Stimulated activated CD4-positive, alpha-beta T cell treated with anti-CD3 and anti-CD28 coated beads, Interleukin-1b, Interleukin-23, amount 100 ng/mL, for 1 hour (primary cell): ENCODE data around the gene RNF40.
"Not testable (repeated sequence)": the region's sequence is repeated elsewhere in the genome, so short reads cannot be mapped to it uniquely, and the experiment has no call there.

Experiments
- DNase-seq, 2 donors: peaks; one replicate each; pipeline ENCODE4 v3.0.0-alpha.2; 2020; ENCODE audit warnings: low read depth in 2 of 2

Gene RNF40

DNA sequence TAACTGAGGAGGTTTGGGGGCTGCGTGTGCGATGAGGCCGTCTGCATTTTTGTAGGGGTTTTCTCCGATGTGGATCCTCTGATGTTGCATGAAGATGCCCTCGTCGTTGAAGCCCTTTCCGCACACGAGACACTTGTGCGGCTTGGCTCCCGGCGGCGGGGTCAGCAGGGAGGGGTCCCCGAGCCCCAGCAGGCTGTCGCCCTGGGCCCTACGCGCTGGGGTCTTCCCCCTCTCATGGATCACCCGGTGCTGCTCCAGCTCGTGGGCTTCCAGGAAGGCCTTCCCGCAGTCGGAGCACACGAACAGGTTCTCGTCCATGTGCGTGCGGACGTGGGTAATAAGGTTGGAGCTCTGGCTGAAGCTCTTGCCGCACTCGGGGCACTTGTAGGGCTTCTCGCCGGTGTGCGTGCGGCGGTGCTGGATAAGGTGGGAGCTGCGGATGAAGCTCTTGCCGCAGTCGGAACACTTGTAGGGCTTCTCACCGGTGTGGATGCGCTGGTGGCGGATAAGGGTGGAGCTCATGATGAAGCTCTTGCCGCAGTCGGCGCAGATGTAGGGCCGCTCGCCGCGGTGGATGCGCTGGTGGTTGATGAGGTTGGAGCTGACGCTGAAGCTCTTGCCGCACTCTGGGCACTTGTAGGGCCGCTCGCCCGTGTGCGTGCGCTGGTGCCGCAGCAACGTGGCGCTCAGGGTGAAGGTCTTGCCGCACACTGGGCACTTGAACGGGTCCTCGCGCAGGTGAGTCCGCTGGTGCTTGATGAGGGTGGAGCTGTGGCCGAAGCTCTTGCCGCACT, 20.6 kb downstream of the RNF40 start:
- DNase-seq, result no peak

DNA sequence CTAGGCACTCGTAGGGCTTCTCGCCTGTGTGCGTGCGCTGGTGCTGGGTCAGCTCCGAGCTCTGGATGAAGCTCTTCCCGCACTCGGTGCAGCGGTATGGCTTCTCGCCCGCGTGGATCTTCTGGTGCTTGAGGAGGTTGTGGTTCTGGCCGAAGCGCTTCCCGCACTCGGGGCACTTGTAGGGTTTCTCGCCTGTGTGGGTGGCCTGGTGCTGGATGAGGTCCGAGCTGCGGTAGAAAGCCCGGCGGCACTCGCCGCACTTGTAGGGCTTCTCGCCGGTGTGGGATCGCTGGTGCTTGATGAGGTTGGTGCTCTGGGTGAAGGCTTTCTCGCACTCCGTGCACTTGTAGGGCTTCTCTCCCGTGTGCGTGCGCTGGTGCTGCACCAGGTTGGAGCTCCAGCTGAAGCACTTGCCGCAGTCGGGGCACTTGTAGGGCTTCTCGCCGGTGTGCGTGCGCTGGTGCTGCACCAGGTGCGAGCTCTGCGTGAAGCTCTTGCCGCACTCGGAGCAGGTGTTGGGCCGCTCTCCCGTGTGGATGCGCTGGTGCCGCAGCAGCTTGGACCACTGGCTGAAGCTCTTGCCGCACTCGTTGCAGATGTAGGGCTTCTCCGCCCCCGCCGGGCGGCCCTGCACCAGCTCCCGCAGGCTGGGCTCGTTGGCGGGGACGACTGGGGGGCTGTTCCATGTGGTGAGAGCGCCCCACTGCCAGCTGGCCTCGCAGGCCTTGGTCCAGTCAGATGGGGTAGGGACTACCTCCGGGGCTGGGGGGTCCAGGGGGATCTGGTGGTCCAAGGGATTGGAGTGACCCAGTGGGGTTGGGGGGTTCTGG, 21.4 kb downstream of the RNF40 start:
- DNase-seq, result no peak

DNA sequence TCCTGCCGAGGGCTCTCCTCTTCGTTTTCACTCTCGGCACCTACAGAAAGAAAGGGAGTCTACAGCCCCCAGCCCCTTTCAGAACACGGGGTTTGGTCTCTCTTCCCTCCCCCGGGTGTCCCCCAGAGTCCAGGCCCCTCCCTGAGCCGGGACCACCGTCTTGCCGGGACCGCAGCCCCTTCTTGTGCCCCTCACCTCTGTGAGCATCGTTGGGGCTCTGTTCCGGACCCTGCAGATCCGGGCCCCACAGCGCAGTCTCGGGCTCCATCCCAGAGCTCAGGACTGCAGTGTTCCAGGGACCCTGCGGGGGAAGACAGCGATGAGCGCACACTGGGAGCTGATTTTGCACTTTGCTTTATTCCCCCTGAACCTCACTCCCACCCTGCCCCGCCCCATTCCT, 22.1 kb downstream of the RNF40 start:
- no peak for DNase-seq

DNA sequence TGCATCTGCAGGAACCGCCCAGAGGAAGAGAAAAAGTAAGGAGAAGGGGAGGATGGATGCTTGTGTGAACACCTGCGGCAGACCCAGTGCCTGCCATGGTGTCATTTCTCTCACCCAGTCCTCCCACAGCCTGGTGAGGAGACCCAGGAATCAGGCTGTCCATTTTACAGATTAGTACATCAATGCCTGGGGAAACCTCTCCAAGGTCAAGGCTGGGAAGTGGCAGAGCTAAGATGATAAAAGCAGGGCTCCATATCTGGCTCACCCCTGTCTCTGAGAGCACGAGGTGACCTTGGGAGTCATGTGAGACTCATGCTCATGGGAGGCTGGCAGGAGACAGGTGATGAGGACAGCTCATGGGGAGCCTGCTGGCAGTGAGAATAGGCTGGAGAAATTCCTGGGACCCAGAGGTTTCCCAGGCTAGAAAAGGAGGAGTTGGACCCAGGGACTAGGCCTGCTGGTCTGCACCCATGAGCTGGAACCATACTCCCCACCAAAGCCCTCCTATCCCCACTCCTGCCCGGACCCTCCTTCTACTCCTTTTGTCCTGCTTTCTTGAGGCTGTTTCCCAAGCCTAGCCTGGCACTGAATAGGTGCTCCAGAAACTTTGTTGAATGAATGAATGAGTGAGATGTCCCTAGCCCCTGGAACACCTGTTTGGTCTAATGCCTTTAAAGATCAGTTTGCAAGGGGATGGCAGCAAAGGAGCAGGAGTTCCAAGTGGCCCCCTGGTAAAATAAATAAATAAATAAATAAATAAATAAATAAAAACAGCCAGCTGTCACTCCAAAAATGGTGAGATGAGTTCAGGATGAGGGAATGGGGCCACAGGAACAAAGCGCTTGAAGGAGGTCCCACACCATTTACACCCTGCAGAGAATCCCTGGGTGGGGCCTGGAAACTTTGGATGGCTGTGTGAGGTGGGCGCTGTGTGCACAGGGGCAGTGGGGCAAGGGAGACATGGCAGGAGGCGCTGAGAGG, 23.3 kb downstream of the RNF40 start:
- no peak for DNase-seq

DNA sequence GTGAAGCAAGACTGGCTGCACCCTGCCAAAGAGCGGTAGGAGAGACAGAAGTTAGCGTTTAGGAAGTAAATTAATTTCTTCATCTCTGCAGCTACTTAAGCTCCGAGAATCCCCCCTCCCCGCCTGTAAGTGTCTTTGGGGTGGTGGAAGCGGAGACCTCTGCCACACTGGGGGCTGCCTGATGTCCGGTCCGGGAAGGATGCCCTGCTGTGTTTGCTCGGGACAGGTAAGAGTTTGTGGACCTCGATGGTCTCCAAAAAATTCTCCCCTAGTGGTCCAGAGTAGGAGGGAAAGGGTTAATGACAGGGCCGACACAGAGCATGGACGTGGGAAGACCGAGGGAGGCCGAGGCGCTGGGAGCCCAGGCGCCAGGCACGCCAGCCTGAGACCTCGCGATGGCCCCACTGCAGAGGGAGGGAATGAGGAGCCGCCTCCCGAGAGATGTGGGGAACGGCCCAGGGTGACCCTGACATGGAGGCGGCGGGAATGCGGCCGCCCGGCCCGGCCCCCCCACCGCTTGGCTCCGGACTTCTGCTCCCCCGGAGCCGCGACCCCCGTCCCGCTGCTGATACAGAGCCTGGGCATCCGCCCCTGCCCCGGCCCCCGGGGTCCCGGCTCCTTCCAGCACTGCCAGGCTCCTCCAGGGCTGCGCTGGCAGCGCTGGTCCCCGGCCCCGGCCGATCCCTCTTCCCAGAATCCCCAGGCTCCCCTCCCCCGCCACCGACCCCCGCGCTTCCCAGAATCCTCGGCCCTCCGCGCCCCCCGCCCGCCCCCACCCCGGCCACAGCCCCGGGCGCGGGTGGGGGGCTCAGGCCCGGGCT, 24.2 kb downstream of the RNF40 start:
- DNase-seq, result no peak

DNA sequence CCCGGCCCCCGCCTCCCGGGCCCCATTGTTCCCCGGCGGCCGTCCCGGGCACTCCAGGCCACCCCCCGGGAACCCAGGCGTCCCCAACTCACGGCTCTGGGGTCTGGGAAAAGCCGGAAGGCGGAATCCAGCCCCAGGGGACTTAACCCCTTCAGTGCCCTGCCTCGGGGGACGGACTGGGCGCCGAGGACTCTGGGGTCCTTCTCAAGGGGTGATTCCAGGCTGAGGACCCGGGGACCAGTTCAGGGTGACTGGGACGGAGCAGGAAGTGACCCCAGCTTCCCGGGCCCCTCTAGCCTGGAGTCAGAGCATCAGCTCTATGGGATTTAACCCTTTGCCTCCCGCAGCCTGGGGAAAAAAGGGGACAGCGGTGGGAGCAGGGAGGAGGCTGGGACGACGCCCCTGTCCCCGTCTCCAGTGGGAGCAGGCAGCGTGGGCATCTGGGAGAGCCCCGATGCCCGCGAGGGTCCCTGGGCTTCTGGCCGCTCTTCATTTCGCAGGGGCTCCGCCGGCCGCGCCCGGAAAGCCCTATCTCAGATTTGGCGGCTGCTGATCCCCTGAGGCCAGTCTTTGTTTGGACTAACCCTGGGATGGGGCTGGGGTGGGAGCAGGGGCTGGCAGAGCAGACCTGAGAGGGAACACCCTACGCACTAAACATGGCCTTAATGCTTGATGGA, 25.0 kb downstream of the RNF40 start, which contains the start of gene ZNF629:
Gene ZNF629 (minus strand): TSS at position 270 of the 677 bp plus-strand sequence. CDS start 2,723 bp downstream, outside the sequence.
- no peak for DNase-seq

- DNase-seq, result no peak
Observed at GRCh38 chr16:30787613-30788378, 25.7 kb downstream of the RNF40 start.

DNA sequence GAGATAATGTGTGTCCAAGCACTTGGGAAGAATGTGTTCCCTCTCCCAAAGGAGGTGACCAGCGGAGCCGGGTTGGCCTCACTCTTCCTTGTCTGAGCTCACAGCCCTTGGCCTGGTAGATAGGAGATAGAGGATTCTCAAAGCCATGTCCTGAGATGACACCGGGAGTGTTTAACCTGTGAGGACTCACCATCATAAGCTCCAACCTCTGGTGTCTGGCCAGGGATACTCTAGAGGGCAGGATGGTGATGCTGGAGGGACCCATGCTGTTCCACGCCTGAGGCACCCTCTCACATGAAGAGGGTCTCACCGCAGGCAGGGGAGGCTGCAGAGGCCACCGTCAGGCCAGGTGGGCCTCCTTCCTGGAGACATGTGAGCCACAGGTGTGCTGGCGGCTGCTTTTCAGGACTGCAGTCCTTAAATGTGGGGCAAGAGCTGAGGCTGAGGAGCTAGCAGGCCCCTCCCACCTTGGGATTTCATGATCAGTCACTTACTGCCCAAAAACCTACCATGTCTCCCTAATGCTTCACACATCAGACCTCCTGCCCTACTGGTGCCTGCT, 31.5 kb downstream of the RNF40 start:
- no peak for DNase-seq

DNA sequence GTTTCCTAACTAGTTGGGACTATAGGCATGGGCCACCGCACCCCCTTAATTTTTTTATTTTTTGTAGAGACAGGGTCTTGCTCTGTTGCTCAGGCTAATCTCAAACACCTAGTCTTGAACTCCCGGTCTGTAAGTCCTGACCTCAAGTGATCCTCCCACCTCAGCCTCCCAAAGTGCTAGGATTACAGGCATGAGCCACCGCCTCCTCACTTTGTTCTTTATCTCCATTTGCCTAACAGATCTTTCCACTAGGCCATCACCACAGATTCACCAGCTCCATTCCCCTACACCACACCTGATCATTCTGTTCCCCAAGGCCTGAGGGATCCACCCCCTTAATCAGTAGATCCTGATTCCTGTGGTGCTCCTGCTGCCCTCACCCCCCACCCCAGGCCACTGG, 32.5 kb downstream of the RNF40 start:
- DNase-seq, result no peak

DNA sequence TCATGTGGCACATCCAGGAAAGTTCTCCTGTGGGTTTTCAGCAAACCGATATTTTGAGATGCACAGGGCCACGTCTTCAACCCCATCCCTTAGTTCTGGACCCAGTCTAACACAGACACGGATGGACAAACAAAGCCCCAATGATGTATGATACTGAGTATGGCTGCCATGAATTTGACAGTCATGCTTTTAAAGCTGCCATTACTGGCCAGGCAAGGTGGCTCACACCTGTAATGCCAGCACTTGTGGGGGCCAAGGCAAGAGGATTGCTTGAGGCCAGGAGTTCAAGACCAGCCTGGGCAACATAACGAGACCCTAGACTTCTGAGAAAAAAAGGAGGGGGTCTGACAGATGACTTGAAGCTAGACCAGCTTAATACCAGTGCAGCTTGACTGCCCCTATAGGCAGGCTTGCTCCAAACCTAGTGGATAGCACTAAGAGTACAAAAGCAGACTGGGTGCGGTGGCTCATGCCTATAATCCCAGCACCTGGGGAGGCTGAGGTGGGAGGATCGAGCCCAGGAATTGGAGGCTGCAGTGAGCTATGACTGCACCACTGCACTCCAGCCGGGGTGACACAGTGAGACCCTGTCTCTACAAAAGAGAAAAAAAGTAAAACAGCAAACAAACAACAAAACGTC, 35.7 kb downstream of the RNF40 start:
- no peak for DNase-seq

GRCh38 chr16:30802936-30803335, 40.8 kb downstream of the RNF40 start:
- no peak for DNase-seq

GRCh38 chr16:30805056-30805369, 42.9 kb downstream of the RNF40 start:
- no peak for DNase-seq

DNA sequence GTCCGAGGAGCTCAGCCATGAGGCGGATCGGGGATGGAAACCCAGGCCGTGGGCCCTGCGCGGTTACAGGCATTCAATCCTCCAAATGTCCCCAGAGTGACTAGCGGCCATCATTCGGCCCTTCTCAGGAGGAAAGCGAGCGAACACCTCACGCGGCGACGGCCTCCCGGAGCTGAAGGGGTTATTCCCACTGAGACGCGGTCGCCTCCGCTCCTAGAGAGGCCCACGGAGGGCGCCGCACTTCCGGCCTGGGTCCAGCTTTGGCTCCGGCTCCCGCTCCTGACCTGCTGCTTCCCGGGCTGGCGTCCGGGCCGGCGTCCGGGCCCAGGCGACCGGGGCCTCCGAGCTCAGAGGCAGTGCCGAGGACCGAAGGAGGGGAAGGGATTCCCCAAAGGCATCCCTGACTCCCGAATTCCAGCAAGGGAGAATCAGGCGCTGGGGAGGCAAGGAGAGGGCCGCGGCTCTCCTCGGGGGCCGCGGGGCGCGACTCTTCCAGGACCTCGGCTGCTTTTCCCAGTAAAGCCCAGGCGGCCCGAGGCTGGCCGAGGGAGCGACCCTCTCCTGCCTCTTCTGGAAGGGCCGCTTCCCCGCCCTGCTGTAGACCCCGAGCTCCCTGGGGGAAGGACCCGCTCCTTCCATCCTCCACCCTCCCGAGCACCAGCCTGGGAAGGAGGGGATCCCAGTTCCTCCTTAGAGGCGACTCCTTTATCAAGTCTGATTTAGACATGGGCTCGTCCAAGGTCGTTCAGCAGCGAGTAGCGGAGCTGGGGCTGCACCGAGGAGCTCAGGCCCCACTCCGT, 43.4 kb downstream of the RNF40 start:
- DNase-seq, result peak in 1 of 2 donors; percentile 39

GRCh38 chr16:30808146-30808545, 46.0 kb downstream of the RNF40 start:
- no peak for DNase-seq

DNA sequence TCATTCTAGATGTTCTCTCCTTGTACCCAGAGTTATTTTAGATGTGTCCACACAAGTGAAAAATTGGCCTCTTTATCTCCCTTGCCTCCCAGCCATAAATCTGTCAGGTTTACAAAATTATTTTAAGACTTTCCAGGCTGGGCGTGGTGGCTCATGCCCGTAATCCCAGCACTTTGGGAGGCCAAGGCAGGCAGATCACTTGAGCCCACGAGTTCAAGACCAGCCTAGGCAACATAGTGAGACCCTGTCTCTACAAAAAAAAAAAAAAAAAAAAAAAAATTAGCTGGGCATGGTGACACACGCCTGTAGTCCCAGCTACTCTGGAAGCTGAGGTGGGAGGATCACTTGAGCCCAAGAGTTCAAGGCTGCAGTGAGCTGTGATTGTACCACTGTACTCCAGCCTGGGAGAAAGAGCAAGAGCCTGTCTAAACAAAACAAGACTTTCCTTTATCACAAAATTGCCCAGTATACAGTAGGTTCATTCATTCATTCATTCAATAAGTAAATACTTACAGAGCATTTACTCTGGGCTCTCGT, 46.8 kb downstream of the RNF40 start:
- not testable (repeated sequence) for DNase-seq

DNA sequence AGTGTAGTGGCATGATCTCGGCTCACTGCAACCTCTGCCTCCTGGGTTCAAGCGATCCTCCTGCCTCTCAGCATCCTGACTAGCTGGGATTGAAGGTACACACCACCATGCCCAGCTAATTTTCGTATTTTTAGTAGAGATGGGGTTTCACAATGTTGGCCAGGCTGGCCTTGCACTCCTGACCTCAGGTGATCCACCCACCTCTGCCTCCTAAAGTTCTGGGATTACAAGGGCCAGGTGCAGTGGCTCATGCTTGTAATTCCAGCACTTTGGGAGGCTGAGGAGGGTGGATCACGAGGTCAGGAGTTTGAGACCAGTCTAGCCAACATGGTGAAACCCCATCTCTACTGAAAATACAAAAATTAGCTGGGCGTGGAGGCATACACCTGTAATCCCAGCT, 47.6 kb downstream of the RNF40 start:
- not testable (repeated sequence) for DNase-seq

DNA sequence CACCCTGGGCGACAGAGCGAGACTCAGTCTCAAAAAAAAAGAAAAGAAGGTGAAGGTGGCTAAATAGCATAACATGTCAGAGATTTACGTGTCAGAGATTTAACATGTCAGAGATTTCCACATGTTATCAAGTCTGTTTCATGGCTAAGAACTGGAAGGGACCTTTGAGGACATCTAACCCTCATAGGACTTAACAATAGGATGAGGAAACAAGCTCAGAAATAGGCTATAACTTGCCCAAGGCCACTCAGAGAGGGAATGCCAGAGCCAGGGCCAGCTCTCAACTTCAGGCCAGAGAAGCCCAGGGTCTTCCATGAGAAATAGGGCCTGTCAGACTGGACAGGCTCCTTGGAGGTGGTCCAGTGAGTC, 51.7 kb downstream of the RNF40 start:
- DNase-seq, result no peak

GRCh38 chr16:30816769-30817168, 54.6 kb downstream of the RNF40 start:
- DNase-seq, result no peak
